IMR-90 (cell line): ENCODE measurements around the gene BRPF3.

Experiments
- BHLHE40 ChIP-seq: fragments of 150-350 bp; IDR thresholded peaks from 2 replicates; pipeline ENCODE4 v1.6.1; 2016; ENCODE audit warnings: mild to moderate bottlenecking, low read depth, low read length
- CEBPB ChIP-seq: IDR thresholded peaks from 2 replicates; pipeline ENCODE4 v1.6.1; 2012; ENCODE audit warnings: low read depth, low read length, improper control_type of control experiment
- CHD1 ChIP-seq: IDR thresholded peaks from 2 replicates; pipeline ENCODE4 v1.6.1; 2012; ENCODE audit warnings: low read depth, low read length, improper control_type of control experiment
- CTCF ChIP-seq: conservative IDR thresholded peaks from 2 replicates; pipeline ENCODE4 v1.5.1; 2012; ENCODE audit warnings: mild to moderate bottlenecking, low read depth, low read length, improper control_type of control experiment
- ELK1 ChIP-seq: fragments of 150-350 bp; IDR thresholded peaks from 2 replicates; pipeline ENCODE4 v1.6.1; 2016; ENCODE audit warnings: low read depth, mild to moderate bottlenecking, low read length, moderate library complexity, borderline replicate concordance
- MAFK ChIP-seq: IDR thresholded peaks from 2 replicates; pipeline ENCODE4 v1.6.1; 2012; ENCODE audit warnings: low read depth, low read length, improper control_type of control experiment
- MAZ ChIP-seq: IDR thresholded peaks from 2 replicates; pipeline ENCODE4 v1.6.1; 2012; ENCODE audit warnings: low read depth, mild to moderate bottlenecking, low read length, improper control_type of control experiment, moderate library complexity, borderline replicate concordance
- MXI1 ChIP-seq: IDR thresholded peaks from 2 replicates; pipeline ENCODE4 v1.6.1; 2012; ENCODE audit warnings: low read depth, mild to moderate bottlenecking, low read length, moderate library complexity, borderline replicate concordance
- NFE2L2 ChIP-seq: fragments of 150-350 bp; IDR thresholded peaks from 2 replicates; pipeline ENCODE4 v1.6.1; 2016; ENCODE audit warnings: low read depth, mild to moderate bottlenecking, low read length
- POLR2A ChIP-seq: IDR thresholded peaks from 2 replicates; pipeline ENCODE4 v1.6.1; 2012; ENCODE audit warnings: mild to moderate bottlenecking, low read depth, low read length
- RAD21 ChIP-seq: IDR thresholded peaks from 2 replicates; pipeline ENCODE4 v1.6.1; 2012; ENCODE audit warnings: low read length, improper control_type of control experiment
- RFX5 ChIP-seq: IDR thresholded peaks from 2 replicates; pipeline ENCODE4 v1.8.0; 2012; ENCODE audit warnings: low read depth, mild to moderate bottlenecking, low read length, moderate library complexity
- SMC3 ChIP-seq: fragments of 150-350 bp; IDR thresholded peaks from 2 replicates; pipeline ENCODE4 v1.6.1; 2016; ENCODE audit warnings: low read depth, mild to moderate bottlenecking, antibody characterized with exemption, low read length, moderate library complexity
- USF2 ChIP-seq: fragments of 150-350 bp; IDR thresholded peaks from 2 replicates; pipeline ENCODE4 v1.6.1; 2017; ENCODE audit warnings: mild to moderate bottlenecking, antibody characterized with exemption, low read length, low read depth

- no peak for TF ChIP-seq CTCF
- TF ChIP-seq POLR2A: no peak
- TF ChIP-seq USF2: no peak
- TF ChIP-seq CHD1: no peak
- no peak for TF ChIP-seq BHLHE40
- no peak for TF ChIP-seq NFE2L2
- no peak for TF ChIP-seq SMC3
- no peak for TF ChIP-seq MAZ
- TF ChIP-seq RFX5: no peak
- TF ChIP-seq MXI1: no peak
- no peak for TF ChIP-seq MAFK
- TF ChIP-seq RAD21: no peak
- TF ChIP-seq CEBPB: no peak
- no peak for TF ChIP-seq ELK1
These were observed 71.4 kb downstream of the BRPF3 start for GRCh38 chr6:36267731-36268477.
